Measurements from ENCODE around the gene OR7C1. TPM values are rescaled to one million over a fixed set of nuclear protein-coding genes. Genes with fewer than 3 reads are reported as not detected.

OR7C1 gene
- not detected in 2 replicates for total RNA-seq

GRCh38 chr19:14835011-14835410 is at the start of gene OR7C1, which contains the start of gene OR7A5:
Gene OR7C1 (minus strand): TSS chr19:14835185. CDS start chr19:14800136, 35,049 bp downstream.
Gene OR7A5 (minus strand): TSS chr19:14835185. CDS start chr19:14828241, 6,944 bp downstream.

DNA sequence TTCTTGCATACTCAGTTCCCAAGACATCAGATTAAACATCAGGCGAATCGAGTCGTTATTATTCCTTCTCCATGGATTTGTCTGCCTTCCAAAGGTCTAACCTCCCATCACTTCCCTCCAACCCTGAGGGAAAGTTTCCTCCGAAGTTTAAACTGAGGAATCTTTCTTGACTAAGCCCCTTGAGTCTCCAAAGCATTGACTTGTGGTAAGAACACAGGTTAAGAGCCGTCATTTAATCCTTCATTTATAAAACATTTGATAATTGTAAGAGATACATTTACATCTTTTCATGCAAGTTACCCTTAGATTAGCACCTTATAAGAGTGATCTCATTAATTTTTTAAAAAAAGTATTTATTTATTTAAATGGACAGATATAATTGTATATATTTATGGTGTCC is 13.8 kb upstream of the OR7C1 start, which contains the start of gene OR7A10:
Gene OR7A10 (minus strand): TSS at position 101 of the 400 bp plus-strand sequence. CDS start 7,045 bp downstream, outside the sequence.

GRCh38 chr19:14778110-14778845 is 56.7 kb downstream of the OR7C1 start, which contains the start of gene ADGRE2:
Gene ADGRE2 (minus strand): TSS chr19:14778560. CDS start chr19:14776756, 1,804 bp downstream.

Other genes with a start within 250 kb of the OR7C1 start
- gene ADGRE3, start 160.3 kb downstream of the OR7C1 start, total RNA-seq, result not detected in 2 replicates
- 7.6 and 11.7 TPM in 2 replicates for gene ZNF333, start 145.1 kb downstream of the OR7C1 start, total RNA-seq
- gene ADGRE2, start 56.6 kb downstream of the OR7C1 start, total RNA-seq, result 1.3 and 1.7 TPM in 2 replicates
- gene OR7A5, start within 50 bp of the OR7C1 start, total RNA-seq, result not detected in 2 replicates
- gene OR7A10, start 13.7 kb upstream of the OR7C1 start, total RNA-seq, result not detected in 2 replicates
- gene OR7A17, start 50.9 kb upstream of the OR7C1 start, total RNA-seq, result not detected in 2 replicates
- gene OR7C2, start 106.3 kb upstream of the OR7C1 start, total RNA-seq, result not detected in 2 replicates
- not detected in 2 replicates for gene SLC1A6, start 144.7 kb upstream of the OR7C1 start, total RNA-seq
- not detected in 2 replicates for gene CASP14, start 214.3 kb upstream of the OR7C1 start, total RNA-seq
- gene OR1I1, start 247.0 kb upstream of the OR7C1 start, total RNA-seq, result not detected in 2 replicates